SK-N-MC (cell line): ENCODE measurements around the gene PCGF1.

Source experiments
- DNase-seq: peaks from one replicate; pipeline ENCODE4 v3.0.0-alpha.2; 2011; ENCODE audit warnings: low read depth, low spot score
- H3K27ac ChIP-seq: fragments of 200-600 bp; sonication (generic); 2 replicates; pipeline ENCODE4 v1.5.1; 2016; ENCODE audit warnings: mixed run types
- H3K36me3 ChIP-seq: fragments of 200-600 bp; sonication (generic); 2 replicates; pipeline ENCODE4 v1.6.1; 2017; ENCODE audit warnings: antibody characterized with exemption, low read length, mixed read lengths; ENCODE audit not compliant: insufficient read depth
- H3K4me3 ChIP-seq: fragments of 200-600 bp; sonication (generic); 2 replicates; pipeline ENCODE4 v1.5.1; 2016
- H3K9ac ChIP-seq: fragments of 200-600 bp; sonication (generic); 2 replicates; pipeline ENCODE4 v1.8.0; 2017; ENCODE audit warnings: mixed run types, mixed read lengths; ENCODE audit not compliant: insufficient read length
- H3K9me3 ChIP-seq: fragments of 200-600 bp; sonication (generic); 2 replicates; pipeline ENCODE4 v1.6.1; 2017; ENCODE audit warnings: low read depth, mild to moderate bottlenecking, antibody characterized with exemption, low read length, moderate library complexity, mixed read lengths
- EZH2 ChIP-seq: fragments of 200-600 bp; sonication (generic); IDR thresholded peaks from one replicate; pipeline ENCODE4 v1.6.1; 2017; ENCODE audit warnings: antibody characterized with exemption
- FOXP2 ChIP-seq: optimal IDR thresholded peaks from 2 replicates; pipeline ENCODE3; 2011; ENCODE audit warnings: mild to moderate bottlenecking, moderate library complexity; ENCODE audit not compliant: insufficient read depth; ENCODE audit errors: extremely low read length, control extremely low read depth
- POLR2AphosphoS5 ChIP-seq: IDR thresholded peaks from 2 replicates; pipeline ENCODE4 v1.6.1; 2012; ENCODE audit warnings: mild to moderate bottlenecking, low read depth, low read length, borderline replicate concordance

The PCGF1 gene

DNA sequence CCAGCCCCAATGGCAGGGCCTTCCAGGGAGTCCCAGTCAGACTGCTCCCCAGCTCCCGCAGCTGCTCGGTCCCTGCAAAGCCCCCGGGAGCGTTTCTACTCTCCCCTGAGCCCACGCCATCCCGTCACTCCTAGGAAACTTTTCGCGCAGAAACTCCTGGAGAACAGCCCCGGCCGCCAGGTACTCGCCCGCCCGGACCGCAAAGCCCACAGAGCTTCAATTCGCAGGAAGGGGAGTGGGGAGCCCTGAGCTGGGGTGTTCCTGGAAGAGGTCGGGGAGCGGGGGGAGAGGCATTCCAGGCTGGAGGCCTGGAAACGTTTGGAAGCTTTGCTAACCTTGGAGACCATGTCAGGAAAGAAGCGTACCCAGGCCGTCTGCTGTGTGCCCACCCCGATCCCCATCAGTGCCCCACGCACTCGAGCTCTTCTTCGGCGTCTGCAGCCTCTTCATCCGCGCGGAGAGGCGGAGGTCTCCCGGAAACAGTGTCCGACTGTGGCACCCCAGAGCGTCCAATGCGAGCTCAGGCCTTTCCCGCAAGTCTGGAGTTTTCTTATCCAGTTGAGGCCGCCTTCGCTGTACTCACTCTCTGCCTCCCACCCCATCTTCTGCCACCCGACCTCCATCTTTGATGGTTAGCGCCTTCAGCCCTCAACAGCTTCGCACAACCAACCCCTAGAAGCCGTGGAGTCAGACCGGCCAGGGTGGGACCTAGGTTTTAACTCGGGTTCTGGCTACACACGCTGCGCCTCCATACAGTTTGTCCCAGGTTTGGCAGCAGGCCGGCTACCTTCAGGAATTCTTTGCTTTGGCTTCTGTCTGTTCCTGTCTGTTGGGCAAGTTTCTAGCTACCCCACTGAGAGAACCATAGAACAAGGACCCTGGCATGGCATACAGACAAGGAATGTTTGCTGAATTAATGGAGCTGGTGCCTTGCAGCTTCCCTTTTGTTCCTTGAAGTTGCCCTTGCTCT lies 3.7 kb downstream of the PCGF1 start:
- DNase-seq = no peak
- Histone ChIP-seq H3K27ac (no peak overlapping the region), H3K9me3 (no peaks in the 10 kb centered on the region), H3K4me3 (no peak overlapping the region), H3K36me3 (peaks cover 17% of the 10 kb centered on the region), H3K9ac (no peak overlapping the region)
- TF ChIP-seq EZH2 = no peak
- no peak for TF ChIP-seq FOXP2
- TF ChIP-seq POLR2AphosphoS5 = no peak

DNA sequence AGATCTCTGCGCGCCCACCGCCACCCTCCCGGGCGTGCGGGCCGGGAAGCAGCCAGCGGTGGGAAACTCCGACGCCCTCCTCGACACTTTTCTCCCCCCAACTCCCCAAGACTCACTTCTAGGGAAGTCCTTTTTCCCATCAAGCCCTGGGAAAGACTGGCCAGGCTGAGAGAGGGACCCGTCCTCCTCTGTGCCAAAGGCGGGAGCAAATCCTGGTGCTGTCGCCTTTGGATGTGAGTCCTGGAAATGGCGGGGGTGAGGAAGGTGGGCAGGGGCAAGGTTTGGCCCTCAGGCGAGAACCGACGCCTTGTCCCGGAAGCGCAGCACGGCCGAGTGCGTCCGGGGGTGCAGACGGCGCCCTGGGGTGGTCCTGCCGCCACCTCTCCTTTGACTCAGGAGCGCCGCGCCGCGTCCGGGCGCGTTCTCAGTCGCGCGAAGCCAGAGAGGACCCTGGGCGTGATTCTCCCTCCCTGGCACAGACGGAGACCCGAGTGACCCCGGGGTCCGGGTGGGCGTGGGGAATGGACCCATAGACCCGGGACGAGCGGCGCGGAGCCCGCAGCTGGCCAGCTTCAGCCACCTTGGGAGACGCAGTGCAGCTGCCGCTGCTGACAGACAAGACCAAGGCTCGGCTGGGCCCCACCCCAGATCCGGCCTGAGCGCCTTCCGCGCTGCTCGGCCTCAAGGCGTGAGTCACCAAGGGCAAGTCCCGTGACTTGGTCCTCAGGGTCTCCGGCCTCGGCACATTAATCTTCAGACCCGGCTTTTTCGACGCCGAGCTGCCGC lies 4.6 kb downstream of the PCGF1 start:
- Histone ChIP-seq H3K4me3 (no peak overlapping the region), H3K9ac (no peak overlapping the region), H3K36me3 (peaks cover 17% of the 10 kb centered on the region), H3K27ac (no peak overlapping the region), H3K9me3 (no peaks in the 10 kb centered on the region)
- DNase-seq = no peak
- TF ChIP-seq FOXP2 = no peak
- no peak for TF ChIP-seq EZH2
- TF ChIP-seq POLR2AphosphoS5 = no peak

DNA sequence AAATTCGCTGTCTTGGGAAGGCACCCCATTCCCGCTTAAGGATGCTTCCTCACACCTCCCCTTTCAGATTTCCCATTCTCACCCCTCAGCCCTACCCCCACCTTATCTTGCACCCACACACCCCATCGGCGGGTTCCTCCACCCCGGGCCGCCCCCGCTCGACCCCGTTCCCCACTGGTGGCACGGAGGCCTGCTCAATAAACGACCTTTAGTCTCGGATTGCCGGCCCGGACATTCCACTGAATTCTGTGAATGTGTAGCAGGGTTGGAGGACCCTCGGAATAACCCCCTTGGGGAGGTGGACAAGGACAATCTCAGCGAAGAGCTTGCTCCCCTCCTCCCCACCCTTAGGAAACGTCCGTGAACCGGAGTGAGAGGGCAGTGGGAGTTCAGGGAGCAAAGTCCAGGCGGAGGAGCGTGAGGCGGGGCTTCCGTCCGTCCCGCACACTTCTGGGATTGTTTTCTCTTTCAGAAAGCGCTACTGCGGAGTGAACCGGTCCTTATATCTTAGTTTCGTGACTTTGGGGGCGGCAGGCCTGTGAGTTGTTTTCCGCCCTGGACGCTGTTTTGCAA lies 5.3 kb downstream of the PCGF1 start:
- no peak overlapping the region for H3K9ac ChIP-seq
- no peak overlapping the region for H3K4me3 ChIP-seq
- H3K36me3 ChIP-seq = peaks cover 17% of the 10 kb centered on the region
- no peak overlapping the region for H3K27ac ChIP-seq
- no peak for DNase-seq
- TF ChIP-seq FOXP2 = no peak
- no peak for TF ChIP-seq EZH2
- TF ChIP-seq POLR2AphosphoS5 = no peak
- H3K9me3 ChIP-seq = no peaks in the 10 kb centered on the region

DNA sequence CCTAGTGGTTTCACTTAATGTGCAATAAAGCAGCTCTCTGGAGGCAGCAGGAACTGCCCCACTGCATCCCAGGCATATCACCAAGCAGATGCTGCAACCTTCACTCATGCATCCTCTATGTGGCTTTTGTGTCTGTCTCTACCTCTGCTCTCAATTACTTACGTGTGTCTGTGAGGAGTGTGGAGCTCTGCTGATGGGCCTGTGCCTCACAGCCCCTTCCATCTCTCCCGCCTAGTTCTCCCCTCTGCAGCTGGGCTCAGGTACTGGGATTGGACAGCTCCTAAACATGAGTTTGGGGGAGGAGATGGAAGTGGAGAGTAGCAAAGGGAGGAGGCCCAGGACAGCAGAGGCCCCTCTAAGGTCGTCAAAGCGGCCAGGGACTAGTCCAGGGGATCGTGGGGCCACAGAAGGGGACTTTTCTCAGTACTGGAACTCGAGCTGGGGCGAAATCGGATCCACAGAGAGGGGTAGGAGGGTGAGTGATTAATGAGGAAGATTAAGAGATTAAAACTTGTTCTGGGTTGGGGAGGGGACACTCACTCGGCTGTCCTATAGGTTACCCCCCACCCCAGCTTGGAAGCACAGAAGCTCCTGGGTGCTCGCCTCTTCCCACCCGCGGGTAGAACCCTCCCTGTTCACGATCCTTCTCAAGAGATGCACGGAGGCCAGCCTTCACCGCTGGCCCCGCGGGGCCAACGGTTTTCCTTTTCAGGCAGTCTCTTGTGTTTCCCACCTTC lies 6.0 kb downstream of the PCGF1 start:
- no peak for DNase-seq
- Histone ChIP-seq H3K9me3 (no peaks in the 10 kb centered on the region), H3K4me3 (no peak overlapping the region), H3K36me3 (peaks cover 14% of the 10 kb centered on the region), H3K9ac (no peak overlapping the region), H3K27ac (no peak overlapping the region)
- TF ChIP-seq FOXP2 (no peak), POLR2AphosphoS5 (no peak), EZH2 (no peak)

DNA sequence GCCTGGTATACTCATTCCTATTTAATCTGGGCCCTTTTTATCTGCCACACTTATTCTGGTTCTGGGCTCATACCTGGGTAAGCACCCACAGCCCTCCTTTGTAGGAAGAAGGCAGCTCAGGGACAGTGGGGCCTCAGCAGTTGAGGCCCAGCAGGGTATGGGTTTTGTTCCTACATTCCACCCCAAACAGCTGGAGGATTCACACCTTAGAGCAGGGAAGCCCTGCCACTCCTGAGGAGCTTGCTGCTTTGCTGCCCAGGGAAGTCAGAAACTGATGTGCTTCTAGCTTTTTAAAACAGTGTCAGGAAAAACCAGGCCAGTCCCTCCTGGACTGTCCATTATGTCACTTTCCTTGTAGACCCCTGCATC lies 6.9 kb downstream of the PCGF1 start:
- peaks cover 7% of the 10 kb centered on the region for H3K36me3 ChIP-seq
- H3K27ac ChIP-seq = no peak overlapping the region
- TF ChIP-seq EZH2 (no peak), FOXP2 (no peak), POLR2AphosphoS5 (no peak)
- no peak overlapping the region for H3K9ac ChIP-seq
- no peak overlapping the region for H3K4me3 ChIP-seq
- DNase-seq = no peak
- no peaks in the 10 kb centered on the region for H3K9me3 ChIP-seq

DNA sequence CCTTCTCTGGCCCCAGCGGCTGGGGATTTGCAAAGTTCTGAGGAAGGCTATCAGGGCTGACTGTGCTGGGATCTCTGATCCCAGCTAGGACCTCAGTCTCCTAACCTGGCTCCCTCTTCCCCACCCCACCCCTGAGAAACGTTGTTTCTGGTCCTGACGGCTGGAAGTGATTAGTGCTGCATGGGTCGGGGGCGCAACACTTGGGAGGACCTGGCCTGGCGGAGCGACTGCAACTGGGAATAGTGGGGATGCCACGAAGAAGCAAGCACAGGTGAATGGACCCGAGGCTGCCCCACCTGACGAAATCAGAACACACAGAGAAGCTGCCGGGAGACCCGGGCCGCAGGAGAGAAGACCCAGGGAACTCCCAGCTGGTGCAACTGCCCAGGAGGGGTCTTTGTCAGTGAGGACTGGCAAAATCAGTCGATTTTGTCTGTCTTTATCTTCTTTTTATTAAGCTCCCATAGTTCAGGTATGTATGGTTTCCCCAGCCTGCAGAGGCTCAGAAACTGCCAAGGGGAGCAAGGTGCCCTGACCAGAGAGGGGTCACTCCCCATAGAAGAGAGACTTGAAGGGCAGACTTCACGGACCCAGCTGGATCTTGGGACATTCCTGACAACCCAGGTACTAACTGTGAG lies 7.4 kb downstream of the PCGF1 start:
- Histone ChIP-seq H3K9ac (no peak overlapping the region), H3K4me3 (peak overlapping the region; percentile 81), H3K36me3 (peaks cover 2% of the 10 kb centered on the region), H3K9me3 (no peaks in the 10 kb centered on the region), H3K27ac (no peak overlapping the region)
- no peak for DNase-seq
- TF ChIP-seq POLR2AphosphoS5 = no peak
- no peak for TF ChIP-seq EZH2
- TF ChIP-seq FOXP2 = no peak

DNA sequence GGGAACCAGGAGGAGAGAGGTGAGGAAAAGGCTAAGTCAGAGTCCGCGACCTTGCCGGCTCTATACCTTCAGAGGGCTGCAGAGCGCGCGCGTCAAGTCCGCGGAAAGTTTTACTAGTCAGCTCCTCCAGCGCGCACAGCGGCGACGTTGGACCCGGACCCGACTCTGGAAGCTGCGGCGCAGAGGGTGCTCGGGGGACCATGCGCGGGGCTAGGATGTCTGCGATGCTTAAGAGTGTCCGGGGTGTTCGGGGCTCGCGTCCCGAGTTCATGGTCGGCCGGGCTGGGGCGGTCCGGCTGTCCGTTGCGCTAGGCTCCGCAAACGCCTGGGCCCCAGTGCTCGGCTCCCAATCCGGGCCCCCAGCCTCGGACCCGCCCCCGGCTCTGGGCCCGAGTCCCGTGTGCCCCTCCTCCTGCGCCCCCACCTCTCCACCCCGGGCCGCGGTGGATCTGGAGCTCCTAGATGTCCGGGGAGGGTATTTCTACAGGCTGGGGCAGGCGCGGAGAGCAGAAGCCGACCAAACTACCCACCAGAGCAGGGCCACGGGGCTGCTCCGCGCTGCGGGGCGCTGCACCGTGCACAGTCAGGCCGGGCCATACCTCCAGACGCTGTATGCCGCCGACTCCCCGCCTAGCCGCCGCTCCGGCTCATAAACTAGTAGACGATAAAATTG lies 8.1 kb downstream of the PCGF1 start, which contains the start of gene LBX2:
Gene LBX2, minus strand, starts transcription at position 337 of the 673 bp plus-strand sequence. Its CDS starts 66 bp downstream, at position 271.
- H3K36me3 ChIP-seq = no peaks in the 10 kb centered on the region
- H3K9me3 ChIP-seq = no peaks in the 10 kb centered on the region
- H3K27ac ChIP-seq = no peak within 1 kb of the TSS
- peak within 1 kb of the TSS; percentile 81 for H3K4me3 ChIP-seq
- no peak for DNase-seq
- TF ChIP-seq FOXP2 (no peak), POLR2AphosphoS5 (no peak), EZH2 (no peak)
- peak within 1 kb of the TSS; percentile 64 for H3K9ac ChIP-seq
